Hematopoietic multipotent progenitor cell (in vitro differentiated cells): ENCODE results near the gene ANKRD28. TPM values are rescaled to one million over a fixed set of nuclear protein-coding genes. Genes with fewer than 3 reads are reported as not detected.

Experiments
- DNase-seq, 3 donors: peaks; one replicate each; pipeline ENCODE4 v3.0.0-alpha.2; 2011 to 2015; ENCODE audit warnings: low read depth in 2 of 3, low spot score in 2 of 3
- total RNA-seq: library from RNA; depleted of rRNA; stranded (reverse); fragments of >200 nt; gene quantifications from one replicate; pipeline ENCODE4 v1.2.3, GENCODE V29; 2012

Gene ANKRD28
- total RNA-seq, 1 donor = 403 TPM

- DNase-seq = no peak
These were observed 121.5 kb downstream of the ANKRD28 start for GRCh38 chr3:15676259-15676658.

DNA sequence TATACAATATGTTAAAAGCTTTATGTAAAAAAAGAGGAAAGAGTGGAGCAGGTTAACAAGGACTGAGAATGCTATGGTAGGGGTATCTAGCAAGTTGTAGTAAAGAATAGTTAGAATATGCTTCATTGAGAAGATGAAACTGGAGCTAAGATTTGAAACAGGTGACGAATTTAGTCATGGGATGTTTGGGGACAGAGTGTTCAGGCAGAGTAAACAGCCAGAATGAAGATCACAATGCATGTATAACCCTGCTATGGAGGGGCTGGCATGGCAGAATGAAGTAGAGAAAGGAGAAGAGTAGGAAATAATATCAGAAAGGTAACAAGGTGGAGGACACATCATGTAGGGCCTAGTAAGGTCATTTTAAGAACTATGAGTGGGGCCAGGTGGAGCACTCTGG, 124.2 kb downstream of the ANKRD28 start:
- DNase-seq = no peak

- peak in 1 of 3 donors; percentile 7 for DNase-seq
These were observed 130.3 kb downstream of the ANKRD28 start for GRCh38 chr3:15667484-15667883.

- no peak for DNase-seq
These were observed 131.5 kb downstream of the ANKRD28 start for GRCh38 chr3:15666277-15666676.

- no peak for DNase-seq
These were observed 132.1 kb downstream of the ANKRD28 start for GRCh38 chr3:15665510-15666150.

GRCh38 chr3:15664144-15664543, 133.6 kb downstream of the ANKRD28 start:
- no peak for DNase-seq

GRCh38 chr3:15660055-15660935, 137.5 kb downstream of the ANKRD28 start:
- DNase-seq = no peak

DNA sequence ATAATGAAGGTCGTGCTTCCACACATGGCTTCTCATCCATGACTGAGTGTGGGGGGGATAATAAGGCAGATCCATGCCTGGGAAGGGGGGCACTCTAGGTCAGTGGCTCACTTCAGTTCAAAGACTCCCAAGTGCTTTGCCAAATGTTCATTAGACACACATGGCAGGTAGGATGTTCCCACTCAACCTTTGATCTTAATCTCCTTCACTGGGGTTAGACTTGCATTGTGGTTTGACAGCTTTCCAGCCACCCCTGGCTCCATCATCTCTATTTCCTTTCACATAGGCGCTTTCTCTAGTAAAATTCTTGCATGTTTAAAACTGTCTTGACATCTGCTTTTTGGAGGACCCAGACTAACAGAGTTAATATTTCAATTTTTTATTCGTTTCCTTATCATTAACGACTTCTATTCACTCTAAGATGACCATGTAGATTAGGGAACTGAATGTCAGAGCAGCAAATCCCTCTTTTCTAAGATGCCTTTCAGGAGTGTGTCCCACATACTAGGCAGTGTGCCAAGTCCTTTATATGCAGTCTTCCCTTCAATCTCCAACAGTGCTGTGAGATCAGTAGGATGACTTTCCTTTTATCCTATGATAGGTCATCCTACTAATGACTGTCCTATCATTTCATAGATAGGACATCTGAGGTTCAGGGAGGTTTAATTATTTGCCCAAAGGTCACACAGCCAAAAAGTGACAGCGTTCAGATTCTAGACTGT, 138.4 kb downstream of the ANKRD28 start:
- no peak for DNase-seq

DNA sequence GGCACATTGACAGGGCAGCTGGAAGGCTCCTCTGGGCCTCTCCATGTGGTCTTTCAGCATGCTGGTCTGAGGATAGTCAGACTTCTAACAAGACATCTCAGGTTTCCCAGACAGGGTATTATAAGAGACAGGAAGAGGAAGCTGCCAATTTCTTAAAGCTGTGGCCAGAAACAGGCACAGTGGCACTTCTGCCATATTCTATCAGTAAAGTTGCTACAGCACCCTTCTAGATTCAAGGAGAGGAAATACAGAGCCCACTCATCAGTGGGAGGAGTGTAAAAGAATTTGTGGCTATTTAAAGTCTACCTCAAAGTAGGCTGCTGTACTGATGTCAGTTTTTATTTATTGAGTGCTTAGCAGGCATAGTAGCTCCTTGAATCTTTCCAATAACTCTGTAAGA, 140.8 kb downstream of the ANKRD28 start:
- no peak for DNase-seq

DNA sequence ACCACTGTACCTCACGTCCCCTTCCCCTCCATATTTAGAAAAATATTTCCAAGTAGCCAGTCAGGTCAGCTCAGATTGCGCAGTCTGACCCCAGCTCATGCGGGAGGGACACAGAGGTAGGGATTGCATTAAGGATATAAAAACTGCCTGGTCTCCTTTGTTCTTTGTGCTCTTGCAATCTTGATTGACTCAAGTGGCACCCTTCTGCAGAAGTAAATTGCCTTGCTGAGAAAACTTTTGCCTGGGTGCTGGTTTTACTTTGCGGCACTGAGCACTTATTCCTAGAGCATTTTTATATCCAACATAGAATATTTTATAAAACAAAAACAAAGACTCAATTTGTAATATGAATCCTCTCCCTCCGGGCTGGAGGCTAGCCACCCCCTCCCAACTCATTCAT, 141.4 kb downstream of the ANKRD28 start:
- DNase-seq = peak in 1 of 3 donors; percentile 24

DNA sequence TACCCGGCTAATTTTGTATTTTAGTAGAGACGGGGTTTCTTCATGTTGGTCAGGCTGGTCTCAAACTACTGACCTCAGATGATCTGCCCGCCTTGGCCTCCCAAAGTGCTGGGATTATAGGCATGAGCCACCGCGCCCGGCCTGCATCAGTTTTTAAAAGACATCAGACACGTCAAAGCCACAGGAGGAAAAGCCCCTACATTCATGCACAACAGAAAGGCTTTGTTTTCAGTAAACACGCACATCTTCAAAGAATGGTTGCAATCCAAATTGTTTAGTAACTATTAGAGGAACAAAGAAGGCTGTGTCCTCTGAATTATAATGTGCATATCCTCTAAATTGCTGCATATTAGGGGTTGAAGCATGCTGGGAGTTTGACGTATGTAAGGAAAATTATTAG, 142.9 kb downstream of the ANKRD28 start:
- DNase-seq = no peak

DNA sequence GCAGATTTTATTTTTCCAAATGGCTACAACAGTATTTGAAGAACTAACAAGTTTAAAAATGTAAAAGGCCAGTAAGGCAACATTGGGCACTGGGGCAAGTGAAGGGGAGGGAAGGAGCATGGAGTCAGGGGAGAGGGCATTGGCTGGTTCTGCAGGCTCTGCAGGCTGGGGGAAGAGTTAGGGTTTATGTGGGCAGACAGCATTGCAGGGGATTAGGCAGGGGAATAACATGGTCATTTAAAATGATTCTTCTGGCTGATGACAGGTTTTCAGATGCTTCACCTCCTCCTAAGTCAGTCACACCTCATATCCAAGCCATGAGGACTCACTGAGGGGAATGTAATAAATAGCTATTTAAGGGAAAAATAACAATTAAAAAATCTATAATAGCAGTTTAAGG, 143.7 kb downstream of the ANKRD28 start:
- DNase-seq = no peak

- no peak for DNase-seq
These were observed 144.5 kb downstream of the ANKRD28 start for GRCh38 chr3:15653321-15653720.

GRCh38 chr3:15651396-15651795, 146.4 kb downstream of the ANKRD28 start:
- DNase-seq = no peak

- DNase-seq = no peak
These were observed 147.9 kb downstream of the ANKRD28 start for GRCh38 chr3:15649858-15650257.

GRCh38 chr3:15649341-15649740, 148.4 kb downstream of the ANKRD28 start:
- no peak for DNase-seq

GRCh38 chr3:15647611-15648167, 150.1 kb downstream of the ANKRD28 start:
- peak; percentile 18 to 94 (median 90) for DNase-seq

- no peak for DNase-seq
These were observed 150.8 kb downstream of the ANKRD28 start for GRCh38 chr3:15646851-15647511.

GRCh38 chr3:15645740-15646501, 151.9 kb downstream of the ANKRD28 start:
- no peak for DNase-seq

DNA sequence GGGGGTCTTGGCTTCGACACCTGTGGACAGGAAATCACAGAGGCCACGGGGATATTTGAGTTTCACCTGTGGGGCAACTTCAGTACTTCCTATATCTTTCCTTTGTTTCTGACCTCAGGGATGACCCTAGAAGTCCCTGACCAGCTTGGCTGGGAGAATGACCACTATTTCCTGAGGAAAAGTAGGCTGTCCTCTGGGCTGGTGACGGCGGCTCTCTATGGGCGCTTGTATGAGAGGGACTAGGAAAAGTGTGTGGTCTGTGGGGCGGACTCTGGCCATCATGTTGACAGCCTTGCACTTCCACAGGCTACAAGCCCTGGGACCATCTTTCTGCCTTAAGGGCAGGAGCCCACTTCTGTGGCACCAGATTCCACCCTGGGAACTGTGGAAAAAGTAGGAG, 152.5 kb downstream of the ANKRD28 start:
- DNase-seq = no peak
